Measurements from ENCODE around the gene PIP4P1. TPM values are rescaled to one million over a fixed set of nuclear protein-coding genes. Genes with fewer than 3 reads are reported as not detected.

The PIP4P1 gene
- total RNA-seq, 3 donors from 2014 or later (not counting 1 experiment from before 2014, with no cell fraction given) = 61.5 to 68.2 (median 63.3) TPM

DNA sequence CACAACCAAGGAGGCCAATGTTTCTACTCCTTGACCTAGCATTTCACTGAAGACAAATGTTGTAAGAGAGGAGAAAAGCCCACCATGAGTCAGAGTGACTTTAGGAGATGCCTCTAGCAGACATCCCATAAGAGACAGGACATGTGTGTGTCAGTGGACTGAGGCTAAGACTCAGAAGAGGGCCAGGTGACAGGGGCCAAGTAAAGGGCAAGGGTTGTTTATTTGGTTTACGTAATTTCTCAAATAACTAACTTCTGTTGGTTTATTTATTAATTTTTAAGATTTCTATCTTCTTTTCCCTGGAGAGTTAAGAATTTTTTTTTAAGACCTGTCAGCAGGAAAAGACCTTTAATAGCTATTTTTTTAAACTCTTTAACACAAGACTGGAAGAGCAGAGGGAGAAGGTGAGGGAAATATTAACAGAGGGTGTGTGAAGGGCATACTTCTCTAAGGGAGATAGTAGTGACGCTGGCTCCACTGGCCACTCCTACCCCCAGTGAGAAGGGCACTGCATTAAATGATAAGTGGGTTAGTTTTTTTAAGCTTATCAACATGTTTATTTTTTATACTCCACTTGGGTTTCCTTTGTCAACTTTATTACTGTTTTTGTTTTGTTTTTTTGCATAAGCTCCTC is 11.4 kb upstream of the PIP4P1 start:
- no peak for DNase-seq

GRCh38 chr14:20470603-20470901 is 9.3 kb upstream of the PIP4P1 start:
- H3K27me3 ChIP-seq (ENCODE audit: control insufficient read depth, insufficient read depth, low read length) = no peaks in the 10 kb centered on the region
- H3K27me3 Mint-ChIP-seq (ENCODE audit: low read depth in 2 of 2) = no peaks in the 10 kb centered on the region
- peak overlapping the region; percentile 99 for H3K4me3 Mint-ChIP-seq
- TF ChIP-seq, protein P1, sequence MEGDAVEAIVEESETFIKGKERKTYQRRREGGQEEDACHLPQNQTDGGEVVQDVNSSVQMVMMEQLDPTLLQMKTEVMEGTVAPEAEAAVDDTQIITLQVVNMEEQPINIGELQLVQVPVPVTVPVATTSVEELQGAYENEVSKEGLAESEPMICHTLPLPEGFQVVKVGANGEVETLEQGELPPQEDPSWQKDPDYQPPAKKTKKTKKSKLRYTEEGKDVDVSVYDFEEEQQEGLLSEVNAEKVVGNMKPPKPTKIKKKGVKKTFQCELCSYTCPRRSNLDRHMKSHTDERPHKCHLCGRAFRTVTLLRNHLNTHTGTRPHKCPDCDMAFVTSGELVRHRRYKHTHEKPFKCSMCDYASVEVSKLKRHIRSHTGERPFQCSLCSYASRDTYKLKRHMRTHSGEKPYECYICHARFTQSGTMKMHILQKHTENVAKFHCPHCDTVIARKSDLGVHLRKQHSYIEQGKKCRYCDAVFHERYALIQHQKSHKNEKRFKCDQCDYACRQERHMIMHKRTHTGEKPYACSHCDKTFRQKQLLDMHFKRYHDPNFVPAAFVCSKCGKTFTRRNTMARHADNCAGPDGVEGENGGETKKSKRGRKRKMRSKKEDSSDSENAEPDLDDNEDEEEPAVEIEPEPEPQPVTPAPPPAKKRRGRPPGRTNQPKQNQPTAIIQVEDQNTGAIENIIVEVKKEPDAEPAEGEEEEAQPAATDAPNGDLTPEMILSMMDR (IDR thresholded peaks at IDR 0.05) = no peak
- peaks cover 29% of the 10 kb centered on the region for H3K4me1 ChIP-seq (ENCODE audit: control insufficient read depth, insufficient read depth, low read length)
- H3K9me3 Mint-ChIP-seq = no peaks in the 10 kb centered on the region
- peak overlapping the region; percentile 73 for H3K27ac ChIP-seq (ENCODE audit: low read length)
- WGBS (ENCODE audit: insufficient coverage) = 0% methylated on average over 2 of the region's 2 CpGs
- peaks cover 22% of the 10 kb centered on the region for H3K36me3 Mint-ChIP-seq
- DNase-seq (no peak), ATAC-seq (no peak)
- peak overlapping the region; percentile 88 to 98 for H3K27ac Mint-ChIP-seq
- intact Hi-C loops (cut with micrococcal nuclease) = loop anchor here (1.0 kb wide), 1 partner anchor 9 kb away; the partner anchor contains the start of gene PIP4P1
- H3K36me3 ChIP-seq (ENCODE audit: control insufficient read depth, insufficient read depth, low read length) = peaks cover 35% of the 10 kb centered on the region
- H3K4me1 Mint-ChIP-seq = peaks cover 38 to 41% of the 10 kb centered on the region in 2 donors
- H3K9me3 ChIP-seq (ENCODE audit: control insufficient read depth, insufficient read depth, low read length) = no peaks in the 10 kb centered on the region
- H3K4me3 ChIP-seq (ENCODE audit: low read length) = peak overlapping the region; percentile 91

More for the DNA sequence above, 11.4 kb upstream of the PIP4P1 start:
- no peaks in the 10 kb centered on the region for H3K9me3 Mint-ChIP-seq
- Histone ChIP-seq H3K4me1 (ENCODE audit: control insufficient read depth, insufficient read depth, low read length) (peaks cover 47% of the 10 kb centered on the region), H3K9me3 (ENCODE audit: control insufficient read depth, insufficient read depth, low read length) (no peaks in the 10 kb centered on the region), H3K4me3 (ENCODE audit: low read length) (no peak overlapping the region), H3K36me3 (ENCODE audit: control insufficient read depth, insufficient read depth, low read length) (peaks cover 49% of the 10 kb centered on the region), H3K27me3 (ENCODE audit: control insufficient read depth, insufficient read depth, low read length) (no peaks in the 10 kb centered on the region), H3K27ac (ENCODE audit: low read length) (no peak overlapping the region)
- ATAC-seq = no peak
- intact Hi-C loops (cut with micrococcal nuclease) = no loop called here
- no peaks in the 10 kb centered on the region for H3K27me3 Mint-ChIP-seq (ENCODE audit: low read depth in 2 of 2)
- WGBS (ENCODE audit: insufficient coverage) = 78% methylated on average over 1 of the region's 2 CpGs
- peaks cover 22% of the 10 kb centered on the region for H3K36me3 Mint-ChIP-seq
- H3K4me3 Mint-ChIP-seq = peak overlapping the region; percentile 28
- peaks cover 55% of the 10 kb centered on the region in 2 donors for H3K4me1 Mint-ChIP-seq
- H3K27ac Mint-ChIP-seq = peak overlapping the region; percentile 67 to 70
- TF ChIP-seq, protein P1 (IDR thresholded peaks at IDR 0.05) = no peak

DNA sequence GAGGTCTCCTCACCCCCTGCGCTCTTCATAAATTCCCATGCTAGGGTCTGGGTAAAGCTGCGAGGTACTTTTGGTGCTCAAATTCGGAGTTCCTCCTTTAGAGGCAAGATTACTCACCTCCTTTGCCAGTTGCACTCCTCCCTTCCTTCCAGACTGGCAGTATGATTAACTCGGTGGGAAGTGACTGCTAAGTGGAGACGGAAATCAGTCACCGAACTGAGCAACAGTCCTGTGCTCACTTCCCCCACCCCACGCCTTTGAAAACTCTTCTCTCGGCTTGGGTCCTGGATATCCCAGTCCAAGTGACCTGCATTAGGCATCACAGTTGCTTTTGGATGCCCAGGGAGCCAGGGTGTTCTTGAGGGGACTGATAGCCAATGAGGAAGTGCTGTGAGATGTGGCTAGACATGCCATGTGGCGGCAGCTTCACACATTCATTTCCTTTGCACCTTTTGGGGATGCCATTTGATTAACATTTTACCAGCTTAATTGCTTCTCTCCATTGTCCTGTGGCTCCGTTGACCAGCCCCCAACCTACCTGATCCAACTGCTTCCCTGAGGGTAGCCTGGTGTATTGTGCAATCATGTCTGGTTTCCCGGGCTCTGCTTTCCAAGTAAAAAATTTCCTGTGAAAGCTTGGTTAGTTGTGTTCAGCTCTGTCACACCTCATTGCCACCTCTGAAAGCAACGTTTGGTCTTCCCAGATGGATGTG is 8.8 kb upstream of the PIP4P1 start:
- Mint-ChIP-seq H3K4me3 (peak overlapping the region; percentile 99), H3K27me3 (ENCODE audit: low read depth in 2 of 2) (no peaks in the 10 kb centered on the region), H3K36me3 (peaks cover 19% of the 10 kb centered on the region), H3K27ac (peak overlapping the region; percentile 88 to 98), H3K4me1 (peaks cover 38 to 39% of the 10 kb centered on the region in 2 donors), H3K9me3 (no peaks in the 10 kb centered on the region)
- H3K36me3 ChIP-seq (ENCODE audit: control insufficient read depth, insufficient read depth, low read length) = peaks cover 30% of the 10 kb centered on the region
- intact Hi-C loops (cut with micrococcal nuclease) = loop anchor here (1.0 to 2.0 kb wide), 2 partner anchors 9 to 15 kb away; partner anchors contain the start of genes APEX1, OSGEP and PIP4P1
- no peaks in the 10 kb centered on the region for H3K27me3 ChIP-seq (ENCODE audit: control insufficient read depth, insufficient read depth, low read length)
- peak overlapping the region; percentile 73 for H3K27ac ChIP-seq (ENCODE audit: low read length)
- DNase-seq (peak; percentile 47 to 70), ATAC-seq (peak; percentile 61 to 69 (median 66))
- under 1% methylated on average over 11 of the region's 12 CpGs for WGBS (ENCODE audit: insufficient coverage)
- peaks cover 29% of the 10 kb centered on the region for H3K4me1 ChIP-seq (ENCODE audit: control insufficient read depth, insufficient read depth, low read length)
- H3K9me3 ChIP-seq (ENCODE audit: control insufficient read depth, insufficient read depth, low read length) = no peaks in the 10 kb centered on the region
- TF ChIP-seq, protein P1 (IDR thresholded peaks at IDR 0.05) = no peak
- H3K4me3 ChIP-seq (ENCODE audit: low read length) = peak overlapping the region; percentile 91

All from natural killer cell (primary cell).